GM21619 (cell line): Measurements from ENCODE around the gene FOSL1.

Experiments used
- ATAC-seq: cut with Tn5 transposase; IDR thresholded peaks from one replicate; pipeline ENCODE4 v1.9.1; 2021; ENCODE audit not compliant: unreplicated experiment

Gene FOSL1

DNA sequence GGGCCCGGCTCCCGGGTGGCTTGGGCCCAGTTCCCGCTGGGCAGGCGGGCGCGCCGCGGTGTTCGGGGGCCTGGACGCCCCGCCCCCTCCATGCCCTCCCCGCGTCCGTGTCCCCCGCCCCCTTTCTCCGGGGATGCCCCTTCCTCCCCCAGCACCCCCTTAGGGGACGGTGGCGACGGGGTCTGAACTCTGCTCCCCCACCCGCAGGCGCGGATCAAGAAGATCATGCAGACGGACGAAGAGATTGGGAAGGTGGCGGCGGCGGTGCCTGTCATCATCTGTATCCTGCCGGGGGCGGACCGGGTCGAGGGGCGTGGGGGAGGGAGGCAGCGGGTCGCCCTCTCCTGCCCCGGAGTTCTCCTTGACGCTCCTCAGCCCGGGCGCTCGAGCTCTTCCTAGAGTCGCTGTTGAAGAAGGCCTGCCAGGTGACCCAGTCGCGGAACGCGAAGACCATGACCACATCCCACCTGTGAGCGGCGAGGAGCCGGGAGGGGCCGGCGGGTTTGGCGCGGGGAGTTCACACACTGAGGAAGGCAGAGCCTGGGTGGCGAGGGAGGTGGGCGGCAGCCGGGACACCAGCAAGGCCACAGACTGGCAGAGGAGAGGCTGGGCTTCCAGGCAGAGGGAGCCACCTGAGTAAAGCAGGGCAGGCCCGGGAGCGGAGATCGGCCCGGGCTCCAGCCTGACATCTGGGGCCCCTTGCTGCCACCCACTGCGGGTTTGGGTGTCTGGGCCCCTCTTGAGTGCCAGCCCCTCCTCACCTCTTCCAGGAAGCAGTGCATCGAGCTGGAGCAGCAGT lies 19.6 kb upstream of the FOSL1 start:
- peak; percentile 34 for ATAC-seq

DNA sequence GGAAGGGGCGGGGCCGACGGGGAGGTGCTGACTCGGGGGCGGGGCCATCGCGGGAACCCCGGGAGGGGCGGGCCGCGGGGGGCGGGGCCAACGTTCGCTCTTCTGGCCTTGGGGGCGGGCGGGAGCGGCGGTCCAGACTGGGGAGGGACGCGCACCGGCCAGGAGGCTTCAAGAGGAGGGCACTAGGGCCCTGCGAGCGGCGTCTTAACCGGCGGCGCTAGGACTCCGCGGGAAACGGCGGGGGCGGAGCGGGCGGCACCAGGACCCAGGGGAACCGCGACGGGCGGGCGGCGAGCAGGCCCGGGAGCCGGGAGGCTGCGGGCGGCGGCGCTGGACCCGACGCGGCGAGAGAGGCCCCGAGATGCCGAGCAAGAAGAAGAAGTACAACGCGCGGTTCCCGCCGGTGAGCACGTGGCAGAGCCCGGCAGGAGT lies 19.0 kb upstream of the FOSL1 start, which contains the start of gene DRAP1:
Gene DRAP1 (plus strand): TSS at position 286 of the 432 bp plus-strand sequence. CDS start 76 bp downstream, at position 362.
- peak; percentile 78 for ATAC-seq

GRCh38 chr11:65918211-65919140 lies 18.3 kb upstream of the FOSL1 start, which contains the start of gene C11orf68:
Gene C11orf68, minus strand, starts transcription at chr11:65919062. Its CDS starts 31 bp downstream, at chr11:65919031.
- ATAC-seq = peak; percentile 41

DNA sequence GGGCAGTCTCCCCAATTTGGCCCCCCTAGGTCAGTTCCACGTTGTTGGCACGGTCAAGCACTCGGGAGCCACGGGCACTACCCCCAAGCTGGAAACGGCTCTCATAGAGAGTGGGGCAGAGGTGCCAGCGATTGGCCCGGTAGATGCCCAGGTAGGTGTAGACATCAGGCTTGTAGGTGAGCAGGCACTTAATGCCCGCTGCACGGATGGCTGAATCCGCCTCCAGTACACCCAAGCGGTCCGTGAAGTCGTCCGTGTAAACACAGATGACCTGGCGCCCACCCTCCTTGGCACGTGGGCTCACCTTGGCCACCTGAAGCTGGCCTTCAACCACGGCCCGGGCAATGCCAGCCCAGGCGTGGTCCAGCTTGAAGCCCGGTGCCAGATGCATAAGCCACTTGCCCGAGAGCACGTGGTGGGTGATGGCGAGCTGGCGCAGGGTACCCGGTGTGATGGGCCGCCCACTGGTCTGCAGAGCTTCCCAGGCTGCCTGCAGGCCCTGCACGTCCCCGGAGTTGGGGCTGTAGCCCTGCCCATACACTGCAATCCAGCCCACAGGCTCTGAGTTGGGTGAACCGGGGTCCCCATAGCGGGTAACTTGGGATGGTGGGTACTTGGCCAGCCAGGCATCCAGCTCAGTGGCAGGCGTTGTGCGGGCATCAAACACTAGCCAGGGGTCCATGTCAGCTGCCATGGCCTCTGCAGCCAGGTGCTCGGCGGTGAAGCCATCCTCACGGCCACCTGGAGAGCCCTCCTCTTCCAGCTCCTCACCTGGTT lies 17.4 kb upstream of the FOSL1 start:
- no peak for ATAC-seq

- ATAC-seq = no peak
Measured at GRCh38 chr11:65917077-65917433, 16.9 kb upstream of the FOSL1 start.

DNA sequence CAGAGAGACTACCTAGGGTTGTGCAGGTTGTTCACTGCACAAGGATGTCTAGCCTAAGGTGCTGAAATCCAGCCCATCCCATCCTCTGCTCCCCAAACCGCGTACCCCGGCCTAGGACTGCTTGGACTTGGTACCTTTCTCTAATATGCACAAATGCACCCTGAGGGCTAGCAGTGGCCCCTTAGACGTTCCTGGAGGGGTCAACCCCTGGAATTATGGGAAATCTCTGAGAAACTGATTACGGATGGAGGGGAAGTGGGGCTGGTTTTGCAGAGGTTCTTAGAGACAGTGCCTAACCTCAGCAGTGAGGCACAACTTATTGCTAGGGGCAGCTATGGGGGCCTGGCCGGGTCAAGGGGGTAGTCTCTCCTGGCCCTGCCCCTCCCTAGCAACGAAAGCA lies 16.2 kb upstream of the FOSL1 start:
- no peak for ATAC-seq

GRCh38 chr11:65915821-65916251 lies 15.6 kb upstream of the FOSL1 start:
- ATAC-seq = no peak

GRCh38 chr11:65915101-65915820 lies 15.1 kb upstream of the FOSL1 start:
- ATAC-seq = no peak

- ATAC-seq = no peak
Measured at GRCh38 chr11:65912845-65913244, 12.7 kb upstream of the FOSL1 start.

GRCh38 chr11:65911682-65912568 lies 11.7 kb upstream of the FOSL1 start:
- ATAC-seq = no peak

DNA sequence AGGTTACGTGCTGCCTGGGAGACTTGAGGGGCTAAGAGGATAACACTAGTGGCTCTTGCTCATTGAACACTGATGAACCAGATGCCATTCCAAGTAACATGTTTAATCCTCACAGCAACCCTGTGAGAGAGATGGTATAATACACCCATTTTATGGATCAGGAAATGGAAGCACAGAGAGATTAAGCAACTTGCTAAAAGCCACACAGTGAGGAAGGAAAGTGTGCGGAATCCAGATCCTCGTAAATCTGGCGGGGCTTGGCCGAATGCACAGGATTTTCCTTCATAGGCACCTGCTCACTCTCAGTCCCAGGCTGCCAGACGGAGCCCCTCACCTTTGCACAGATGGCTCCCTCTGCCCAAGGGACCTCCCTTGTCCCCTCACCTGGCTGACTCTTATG lies 7.7 kb upstream of the FOSL1 start:
- ATAC-seq = no peak

- ATAC-seq = no peak
Measured at GRCh38 chr11:65906602-65907001, 6.4 kb upstream of the FOSL1 start.

GRCh38 chr11:65903715-65904114 lies 3.5 kb upstream of the FOSL1 start:
- ATAC-seq = no peak

GRCh38 chr11:65903068-65903481 lies 2.9 kb upstream of the FOSL1 start:
- no peak for ATAC-seq

DNA sequence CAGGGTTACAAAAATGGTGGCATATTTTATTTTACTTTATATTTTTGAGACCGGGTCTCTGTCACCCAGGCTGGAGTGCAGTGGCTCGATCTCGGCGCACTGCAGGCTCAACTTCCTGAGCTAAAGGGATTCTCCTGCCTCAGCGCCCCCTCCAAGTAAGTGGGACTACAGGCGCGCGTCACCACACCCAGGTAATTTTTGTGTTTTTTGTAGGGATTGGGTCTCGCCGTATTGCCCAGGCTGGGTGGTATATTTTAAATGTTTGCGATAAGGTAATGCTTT lies 652 bp upstream of the FOSL1 start:
- ATAC-seq = no peak

DNA sequence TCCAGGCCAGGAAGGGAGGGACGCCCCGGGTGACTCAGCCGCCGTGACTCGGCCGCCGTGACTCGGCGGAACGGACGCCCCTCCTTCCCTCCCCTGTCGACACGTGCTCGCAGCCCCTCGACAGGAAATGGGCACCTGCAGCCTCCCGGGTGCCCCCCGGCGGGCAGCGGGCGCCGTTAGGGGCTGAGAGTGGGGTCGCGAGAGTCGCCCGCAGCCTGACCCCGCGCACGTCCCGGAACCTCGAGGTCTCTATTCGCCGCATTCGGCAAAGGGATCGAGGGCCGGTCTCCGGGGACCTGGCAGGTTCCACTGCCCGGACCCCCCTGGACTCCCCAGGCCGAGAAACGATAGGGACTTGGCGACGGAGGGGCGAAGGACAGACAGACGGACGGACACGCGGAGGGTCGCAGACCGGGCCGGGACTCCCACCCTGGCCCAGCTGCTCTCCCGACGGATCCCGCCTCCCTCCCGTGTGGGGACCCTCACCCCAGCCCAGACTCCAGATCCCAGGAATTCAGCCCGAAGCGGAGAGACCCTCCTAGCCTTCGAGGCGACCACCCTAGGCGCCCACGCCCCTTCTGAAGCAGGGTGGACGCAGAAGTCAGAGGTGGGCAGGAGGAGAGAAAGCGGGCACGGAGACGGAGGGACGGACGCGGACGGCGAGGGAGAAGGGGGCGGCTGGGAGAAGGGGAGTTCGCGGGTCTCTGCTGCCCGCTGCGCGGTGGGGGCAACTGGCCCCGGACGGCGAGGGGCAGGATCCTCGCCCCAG lies 648 bp downstream of the FOSL1 start:
- no peak for ATAC-seq

DNA sequence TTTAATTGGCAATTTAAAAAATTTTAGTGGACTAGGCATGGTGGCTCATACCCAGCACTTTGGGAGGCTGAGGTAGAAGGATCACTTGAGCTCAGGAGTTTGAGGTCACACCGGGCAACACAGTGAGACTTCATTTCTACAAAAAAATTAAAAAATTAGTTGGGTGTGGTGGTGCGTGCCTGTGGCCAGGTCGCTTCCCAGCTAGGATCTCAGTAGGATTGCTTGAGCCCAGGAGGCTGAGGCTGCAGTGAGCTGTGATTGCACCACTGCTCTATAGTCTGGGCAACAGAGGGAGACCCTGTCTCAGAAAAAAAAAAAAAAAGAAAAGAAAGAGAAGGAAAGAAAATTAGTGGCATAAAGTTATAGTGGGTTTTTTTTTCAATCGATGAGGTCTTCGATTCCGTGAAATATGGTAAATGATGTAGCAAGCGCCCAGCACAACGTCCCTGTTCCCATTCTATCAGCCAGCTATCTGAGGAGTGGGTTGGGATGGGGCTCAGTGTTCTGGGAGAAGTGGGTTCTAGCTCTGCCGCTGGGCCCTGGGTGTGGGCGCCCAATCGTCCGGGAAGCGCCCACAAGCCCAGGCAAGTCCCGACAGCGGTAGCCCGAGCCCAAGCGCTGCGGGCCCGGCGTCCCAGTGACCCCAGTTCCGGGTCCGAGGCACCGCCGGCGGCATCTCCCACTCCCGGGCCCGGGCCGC lies 1.4 kb downstream of the FOSL1 start:
- ATAC-seq = no peak

DNA sequence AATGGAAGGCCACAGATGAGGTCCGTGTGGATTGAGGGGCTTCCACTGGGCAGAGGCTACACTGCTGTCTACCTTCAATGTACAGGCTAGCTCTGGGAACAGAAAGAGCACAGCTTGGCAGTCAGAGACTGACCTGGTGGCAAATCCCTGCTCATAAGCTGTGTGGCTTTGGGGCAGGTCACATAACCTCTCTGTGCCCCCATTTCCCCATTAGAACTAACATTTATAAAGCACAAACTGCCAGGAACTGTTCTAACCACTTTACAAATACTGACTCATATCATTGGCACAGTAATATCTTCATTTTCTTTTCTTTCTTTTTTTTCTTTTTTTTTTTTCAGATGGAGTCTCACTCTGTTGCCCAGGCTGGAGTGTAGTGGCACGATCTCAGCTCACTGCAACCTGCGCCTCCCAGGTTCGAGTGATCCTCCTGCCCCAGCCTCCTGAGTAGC lies 3.1 kb downstream of the FOSL1 start:
- ATAC-seq = no peak
